PC-3 (cell line): ENCODE measurements around the gene SMAD7. TPM values are rescaled to one million over a fixed set of nuclear protein-coding genes. Genes with fewer than 3 reads are reported as not detected.

ENCODE experiments used
- ATAC-seq: fragments of 200-7000 bp; cut with Tn5 transposase; 2 replicates; pipeline ENCODE4 v1.9.1; 2020; ENCODE audit warnings: mild to moderate bottlenecking, moderate library complexity
- BruUV-seq: library from RNA; stranded (reverse); fragments of 400-500 nt; replicated peaks from 2 replicates; lab custom pipeline; 2021; lab: Mats Ljungman, UMichigan
- CTCF ChIA-PET: fragments of 300-600 bp; sonication (Branson Sonifier 250); formaldehyde crosslinking; loops from one replicate; lab custom pipeline; 2022; ENCODE audit warnings: antibody characterized with exemption; lab: Charles Lee
- POLR2A ChIA-PET: fragments of 300-600 bp; sonication (Branson Sonifier 250); formaldehyde crosslinking; loops from one replicate; lab custom pipeline; 2022; ENCODE audit warnings: antibody characterized with exemption; ENCODE audit not compliant: unreplicated experiment; lab: Charles Lee
- DNase-seq: peaks from one replicate; pipeline ENCODE4 v3.0.0-alpha.2; 2015
- H2AFZ ChIP-seq: fragments of 300-600 bp; sonication (generic); 2 replicates; pipeline ENCODE4 v1.6.0; 2016; ENCODE audit warnings: antibody characterized with exemption, low read length
- H3F3A ChIP-seq: fragments of 300-600 bp; sonication (generic); one replicate; pipeline ENCODE4 v1.6.0; 2017; ENCODE audit warnings: antibody characterized with exemption, low read length, control low read depth, mild to moderate bottlenecking; ENCODE audit not compliant: unreplicated experiment
- H3K27ac ChIP-seq: fragments of 300-600 bp; sonication (generic); 2 replicates; pipeline ENCODE4 v1.5.1; 2016; ENCODE audit warnings: mild to moderate bottlenecking, low read length
- H3K27me3 ChIP-seq: fragments of 300-600 bp; sonication (generic); 2 replicates; pipeline ENCODE4 v1.6.1; 2016; ENCODE audit warnings: low read length, mixed read lengths
- H3K36me3 ChIP-seq: fragments of 300-600 bp; sonication (generic); 2 replicates; pipeline ENCODE4 v1.6.1; 2016; ENCODE audit warnings: low read depth, mixed run types, low read length, mixed read lengths
- H3K4me1 ChIP-seq: fragments of 300-600 bp; sonication (generic); 2 replicates; pipeline ENCODE4 v1.5.1; 2016; ENCODE audit warnings: low read length; ENCODE audit not compliant: insufficient read depth
- H3K4me2 ChIP-seq: fragments of 300-600 bp; sonication (generic); 2 replicates; pipeline ENCODE4 v1.6.0; 2016; ENCODE audit warnings: low read length
- H3K4me3 ChIP-seq: fragments of 300-600 bp; sonication (generic); 2 replicates; pipeline ENCODE4 v1.5.1; 2016; ENCODE audit warnings: mild to moderate bottlenecking, low read length, mixed read lengths
- H3K79me2 ChIP-seq: fragments of 300-600 bp; sonication (generic); 2 replicates; pipeline ENCODE4 v1.6.1; 2017; ENCODE audit warnings: low read length, mixed read lengths
- H3K9ac ChIP-seq: fragments of 300-600 bp; sonication (generic); 2 replicates; pipeline ENCODE4 v1.6.0; 2016; ENCODE audit warnings: mild to moderate bottlenecking, low read length
- H3K9me2 ChIP-seq: fragments of 300-600 bp; sonication (generic); replicated peaks from 2 replicates; pipeline ENCODE4 v1.6.1; 2016; ENCODE audit warnings: mixed run types, low read length, mixed read lengths
- H3K9me3 ChIP-seq: fragments of 300-600 bp; sonication (generic); 2 replicates; pipeline ENCODE4 v1.6.1; 2016; ENCODE audit warnings: low read length, mixed read lengths
- H4K20me1 ChIP-seq: fragments of 300-600 bp; sonication (generic); 2 replicates; pipeline ENCODE4 v1.6.1; 2016; ENCODE audit warnings: low read length, mixed read lengths
- EZH2 ChIP-seq: fragments of 300-600 bp; sonication (generic); IDR thresholded peaks from one replicate; pipeline ENCODE4 v1.6.1; 2017; ENCODE audit warnings: antibody characterized with exemption, mild to moderate bottlenecking, low read length; ENCODE audit not compliant: unreplicated experiment
- EZH2phosphoT487 ChIP-seq: fragments of 300-600 bp; sonication (generic); IDR thresholded peaks from 2 replicates; pipeline ENCODE4 v1.6.1; 2018; ENCODE audit warnings: mild to moderate bottlenecking, antibody characterized with exemption, low read length, borderline replicate concordance
- intact Hi-C: fragments of 100-400 bp; cut with micrococcal nuclease; formaldehyde crosslinking; loops from 2 replicates; pipeline ENCODE4 v1.9.0; 2023
- total RNA-seq: library from RNA; depleted of rRNA; stranded (reverse); fragments of >200 nt; gene quantifications from 2 replicates; pipeline ENCODE4 v1.2.3, GENCODE V29; 2014
- TF ChIP-seq, protein P1 (sequence below): fragments of 300-600 bp; sonication (generic); conservative IDR thresholded peaks from 2 replicates; pipeline ENCODE4 v1.5.1; 2017; ENCODE audit warnings: antibody characterized with exemption, low read depth, mild to moderate bottlenecking, low read length

SMAD7 gene
- total RNA-seq, 1 experiment from 2014 or later: 9.4 TPM

DNA sequence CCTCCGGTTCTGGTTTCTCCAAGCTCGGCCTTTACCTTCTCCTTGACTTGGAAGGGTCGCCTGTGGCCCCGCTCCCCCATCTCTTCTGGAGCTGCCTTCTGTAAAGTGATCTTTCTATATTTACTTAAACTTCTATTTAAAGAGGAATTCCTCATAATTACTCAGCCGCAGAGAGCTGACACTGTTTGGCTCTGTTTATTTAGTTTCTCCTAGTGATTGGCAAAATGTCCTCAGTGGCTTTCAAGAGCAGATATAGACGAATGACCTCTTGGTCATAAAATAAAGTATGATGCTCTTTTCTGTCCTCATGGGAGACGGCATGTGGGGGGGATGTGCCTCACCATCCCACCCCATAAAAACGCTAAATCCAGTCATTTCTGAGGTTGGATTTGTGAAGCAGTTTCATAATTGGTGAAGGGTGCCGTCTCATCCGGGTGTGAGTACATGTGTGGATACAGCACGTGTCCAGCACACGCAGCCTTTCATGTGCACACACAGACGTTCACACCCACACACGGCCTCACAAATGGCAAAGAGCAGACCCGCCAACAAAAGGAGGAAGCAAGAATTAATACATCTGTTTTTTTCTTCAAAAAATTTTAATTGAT, 43.4 kb upstream of the SMAD7 start:
- ChIA-PET CTCF (interaction anchor here (1.0 kb wide), 1 partner anchor 244 kb away, joined by 3 read pairs; no protein-coding TSS in a partner anchor), POLR2A (interaction anchor here (0.5 kb wide), 1 partner anchor 11 kb away, joined by 3 read pairs; no protein-coding TSS in a partner anchor)
- TF ChIP-seq EZH2phosphoT487: no peak
- TF ChIP-seq, protein P1, sequence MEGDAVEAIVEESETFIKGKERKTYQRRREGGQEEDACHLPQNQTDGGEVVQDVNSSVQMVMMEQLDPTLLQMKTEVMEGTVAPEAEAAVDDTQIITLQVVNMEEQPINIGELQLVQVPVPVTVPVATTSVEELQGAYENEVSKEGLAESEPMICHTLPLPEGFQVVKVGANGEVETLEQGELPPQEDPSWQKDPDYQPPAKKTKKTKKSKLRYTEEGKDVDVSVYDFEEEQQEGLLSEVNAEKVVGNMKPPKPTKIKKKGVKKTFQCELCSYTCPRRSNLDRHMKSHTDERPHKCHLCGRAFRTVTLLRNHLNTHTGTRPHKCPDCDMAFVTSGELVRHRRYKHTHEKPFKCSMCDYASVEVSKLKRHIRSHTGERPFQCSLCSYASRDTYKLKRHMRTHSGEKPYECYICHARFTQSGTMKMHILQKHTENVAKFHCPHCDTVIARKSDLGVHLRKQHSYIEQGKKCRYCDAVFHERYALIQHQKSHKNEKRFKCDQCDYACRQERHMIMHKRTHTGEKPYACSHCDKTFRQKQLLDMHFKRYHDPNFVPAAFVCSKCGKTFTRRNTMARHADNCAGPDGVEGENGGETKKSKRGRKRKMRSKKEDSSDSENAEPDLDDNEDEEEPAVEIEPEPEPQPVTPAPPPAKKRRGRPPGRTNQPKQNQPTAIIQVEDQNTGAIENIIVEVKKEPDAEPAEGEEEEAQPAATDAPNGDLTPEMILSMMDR: no peak
- no peak for TF ChIP-seq EZH2
- Histone ChIP-seq H3K9me3 (no peaks in the 10 kb centered on the region), H3K4me1 (peaks cover 69% of the 10 kb centered on the region), H3K27ac (peak overlapping the region; percentile 82), H3F3A (peaks cover 5% of the 10 kb centered on the region), H3K27me3 (no peaks in the 10 kb centered on the region), H2AFZ (no peak overlapping the region), H3K4me3 (no peak overlapping the region), H4K20me1 (no peaks in the 10 kb centered on the region), H3K36me3 (no peaks in the 10 kb centered on the region), H3K4me2 (peak overlapping the region; percentile 66), H3K9ac (peak overlapping the region; percentile 55), H3K9me2 (no peaks in the 10 kb centered on the region), H3K79me2 (no peaks in the 10 kb centered on the region)
- DNase-seq (peak; percentile 63), ATAC-seq (peak; percentile 7)
- no TSS peak for BruUV-seq
- intact Hi-C loops: loop anchor here (1.0 kb wide), 1 partner anchor 18 kb away; no protein-coding TSS in a partner anchor

DNA sequence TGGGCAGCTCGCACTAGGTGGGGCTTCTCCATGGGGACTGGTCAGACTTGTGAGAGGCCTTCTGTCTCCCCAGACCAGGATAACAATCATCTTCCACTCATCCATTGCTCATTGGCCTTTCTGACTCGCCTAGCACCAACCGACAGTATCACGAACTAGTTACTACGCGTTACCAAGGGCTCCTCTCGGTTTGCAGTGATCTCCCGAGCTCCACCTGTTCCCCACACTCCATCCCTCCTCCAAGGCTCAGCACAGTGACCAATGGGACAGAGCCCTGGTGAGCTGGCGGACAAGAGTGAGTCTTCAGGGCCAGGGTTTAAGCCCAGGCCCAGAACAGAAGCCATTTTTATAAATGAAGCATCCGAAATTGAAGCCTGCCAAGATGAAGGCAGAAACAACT, 42.8 kb upstream of the SMAD7 start:
- H3K79me2 ChIP-seq: no peaks in the 10 kb centered on the region
- no peak for TF ChIP-seq EZH2
- TF ChIP-seq, protein P1: no peak
- no peak for TF ChIP-seq EZH2phosphoT487
- H3K9me3 ChIP-seq: no peaks in the 10 kb centered on the region
- no peaks in the 10 kb centered on the region for H4K20me1 ChIP-seq
- H3K27ac ChIP-seq: peak overlapping the region; percentile 82
- peak overlapping the region; percentile 55 for H3K9ac ChIP-seq
- no peak overlapping the region for H3K4me3 ChIP-seq
- ChIA-PET CTCF (no interaction called here), POLR2A (interaction anchor here (0.5 kb wide), 1 partner anchor 11 kb away, joined by 3 read pairs; no protein-coding TSS in a partner anchor)
- no peaks in the 10 kb centered on the region for H3K36me3 ChIP-seq
- H3K27me3 ChIP-seq: no peaks in the 10 kb centered on the region
- no peak for ATAC-seq
- peaks cover 5% of the 10 kb centered on the region for H3F3A ChIP-seq
- no TSS peak for BruUV-seq
- H2AFZ ChIP-seq: no peak overlapping the region
- peak overlapping the region; percentile 66 for H3K4me2 ChIP-seq
- H3K4me1 ChIP-seq: peaks cover 66% of the 10 kb centered on the region
- DNase-seq: peak; percentile 13
- H3K9me2 ChIP-seq: no peaks in the 10 kb centered on the region
- intact Hi-C loops: no loop called here
